HG03354 (cell line): ENCODE measurements around the gene TMEM222.

Experiments
- ATAC-seq: cut with Tn5 transposase; IDR thresholded peaks from one replicate; pipeline ENCODE4 v1.9.1; 2021; ENCODE audit warnings: mild to moderate bottlenecking; ENCODE audit not compliant: unreplicated experiment, poor library complexity, severe bottlenecking

Gene TMEM222

GRCh38 chr1:27356619-27357280 is 34.8 kb downstream of the TMEM222 start:
- ATAC-seq: no peak

- ATAC-seq: peak; percentile 63
Observed at GRCh38 chr1:27357281-27358037, 35.5 kb downstream of the TMEM222 start.

- ATAC-seq: no peak
Observed at GRCh38 chr1:27358038-27358927, 36.3 kb downstream of the TMEM222 start.

- no peak for ATAC-seq
Observed at GRCh38 chr1:27358928-27359313, 37.0 kb downstream of the TMEM222 start.

- no peak for ATAC-seq
Observed at GRCh38 chr1:27359822-27360158, 37.8 kb downstream of the TMEM222 start.

GRCh38 chr1:27360159-27361043 is 38.4 kb downstream of the TMEM222 start:
- ATAC-seq: no peak

- no peak for ATAC-seq
Observed at GRCh38 chr1:27361044-27361402, 39.1 kb downstream of the TMEM222 start.

- no peak for ATAC-seq
Observed at GRCh38 chr1:27361553-27361952, 39.6 kb downstream of the TMEM222 start.

- ATAC-seq: no peak
Observed at GRCh38 chr1:27363766-27364695, 42.1 kb downstream of the TMEM222 start.

- peak; percentile 35 for ATAC-seq
Observed at GRCh38 chr1:27364696-27365371, 42.9 kb downstream of the TMEM222 start.

- ATAC-seq: peak; percentile 51
Observed at GRCh38 chr1:27365372-27366112, 43.6 kb downstream of the TMEM222 start.

GRCh38 chr1:27366113-27366410 is 44.1 kb downstream of the TMEM222 start:
- peak; percentile 43 for ATAC-seq

GRCh38 chr1:27366411-27367159 is 44.6 kb downstream of the TMEM222 start, which contains the start of gene MAP3K6:
TSS of gene MAP3K6 (minus strand) at chr1:27366961. CDS start at chr1:27366597, 364 bp downstream.
- peak; percentile 31 for ATAC-seq

- ATAC-seq: no peak
Observed at GRCh38 chr1:27367160-27367650, 45.2 kb downstream of the TMEM222 start.

GRCh38 chr1:27368869-27369582 is 47.1 kb downstream of the TMEM222 start:
- ATAC-seq: no peak
